Measurements from ENCODE around the gene CPLANE1. TPM values are rescaled to one million over a fixed set of nuclear protein-coding genes. Genes with fewer than 3 reads are reported as not detected.

Gene CPLANE1
- total and polyA plus RNA-seq, 10 of the 15 experiments (the other 5 are each of a cell fraction or from before 2014, with no cell fraction given): 1.7 to 14.8 (median 6.7) TPM

DNA sequence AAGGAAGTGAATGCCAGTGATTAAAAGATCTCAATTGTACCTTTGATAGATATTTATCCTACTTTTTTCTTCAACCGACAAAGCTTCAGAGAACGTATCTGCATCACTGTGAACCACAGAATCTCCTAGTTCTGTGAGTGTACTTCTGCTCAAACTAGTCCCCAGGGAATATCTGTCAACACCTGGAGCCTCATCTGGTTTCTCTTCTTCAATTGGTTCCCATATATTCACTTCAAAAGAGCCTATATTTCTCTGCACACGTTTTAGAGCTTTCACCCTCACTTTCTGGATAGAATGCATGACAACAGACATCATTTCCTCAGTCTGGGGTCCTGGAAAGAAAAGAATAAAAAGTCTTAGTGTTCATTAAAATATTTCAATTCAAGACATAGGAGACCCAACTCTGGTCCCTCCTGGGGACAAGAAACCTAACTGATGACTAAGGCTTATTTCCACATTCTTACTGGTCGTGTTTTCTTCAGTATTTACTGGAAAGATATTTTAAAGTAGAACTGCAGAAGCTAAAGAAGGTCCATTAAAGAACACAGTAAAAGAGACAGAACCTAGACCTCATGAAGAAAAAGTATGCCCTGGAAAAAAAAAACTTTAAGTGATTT, 64.3 kb downstream of the CPLANE1 start (continued):
- no peak for TF ChIP-seq PRDM15 (CRISPR knock-in tag; IDR thresholded peaks at IDR 0.05)
- no peak for TF ChIP-seq CBX5 (IDR thresholded peaks at IDR 0.05; ENCODE audit: low read depth)
- TF ChIP-seq SIN3A (IDR thresholded peaks at IDR 0.05; ENCODE audit: low read depth, low read length): no peak
- no peak for TF ChIP-seq CUX1 (IDR thresholded peaks at IDR 0.05; ENCODE audit: insufficient replicate concordance, low read depth, low read length)
- TF ChIP-seq, protein P1, sequence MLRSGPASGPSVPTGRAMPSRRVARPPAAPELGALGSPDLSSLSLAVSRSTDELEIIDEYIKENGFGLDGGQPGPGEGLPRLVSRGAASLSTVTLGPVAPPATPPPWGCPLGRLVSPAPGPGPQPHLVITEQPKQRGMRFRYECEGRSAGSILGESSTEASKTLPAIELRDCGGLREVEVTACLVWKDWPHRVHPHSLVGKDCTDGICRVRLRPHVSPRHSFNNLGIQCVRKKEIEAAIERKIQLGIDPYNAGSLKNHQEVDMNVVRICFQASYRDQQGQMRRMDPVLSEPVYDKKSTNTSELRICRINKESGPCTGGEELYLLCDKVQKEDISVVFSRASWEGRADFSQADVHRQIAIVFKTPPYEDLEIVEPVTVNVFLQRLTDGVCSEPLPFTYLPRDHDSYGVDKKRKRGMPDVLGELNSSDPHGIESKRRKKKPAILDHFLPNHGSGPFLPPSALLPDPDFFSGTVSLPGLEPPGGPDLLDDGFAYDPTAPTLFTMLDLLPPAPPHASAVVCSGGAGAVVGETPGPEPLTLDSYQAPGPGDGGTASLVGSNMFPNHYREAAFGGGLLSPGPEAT (IDR thresholded peaks at IDR 0.05; ENCODE audit: low read depth): peak; percentile 69
- peak; percentile 70 for TF ChIP-seq IKZF1 (conservative IDR thresholded peaks at IDR 0.05)
- peak; percentile 73 for TF ChIP-seq ZNF24 (IDR thresholded peaks at IDR 0.05)
- TF ChIP-seq EED (IDR thresholded peaks at IDR 0.05; ENCODE audit: low read depth): no peak
- no peak for TF ChIP-seq STAT1 (conservative IDR thresholded peaks at IDR 0.05)
- TF ChIP-seq MEF2B (IDR thresholded peaks at IDR 0.05; ENCODE audit: partially characterized antibody, poor library complexity, severe bottlenecking): peak; percentile 99
- no peak for TF ChIP-seq HDAC6 (IDR thresholded peaks at IDR 0.05; ENCODE audit: unreplicated experiment)
- TF ChIP-seq MTA2 (IDR thresholded peaks at IDR 0.05; ENCODE audit: low read depth): peak; percentile 84
- no peak for TF ChIP-seq RFX5 (IDR thresholded peaks at IDR 0.05; ENCODE audit: low read depth, low read length)
- 0 out of 2 replicates have a peak, but pooled peaks have one; percentile 29 for TF ChIP-seq NFIC (IDR thresholded peaks at IDR 0.05; ENCODE audit: low read depth, low read length)
- TF ChIP-seq CREB1 (IDR thresholded peaks at IDR 0.05; ENCODE audit: low read depth): no peak
- 0 out of 2 replicates have a peak, but pooled peaks have one; percentile 34 for TF ChIP-seq TCF12 (IDR thresholded peaks at IDR 0.05; ENCODE audit: low read depth, low read length)
- TF ChIP-seq, protein P2, sequence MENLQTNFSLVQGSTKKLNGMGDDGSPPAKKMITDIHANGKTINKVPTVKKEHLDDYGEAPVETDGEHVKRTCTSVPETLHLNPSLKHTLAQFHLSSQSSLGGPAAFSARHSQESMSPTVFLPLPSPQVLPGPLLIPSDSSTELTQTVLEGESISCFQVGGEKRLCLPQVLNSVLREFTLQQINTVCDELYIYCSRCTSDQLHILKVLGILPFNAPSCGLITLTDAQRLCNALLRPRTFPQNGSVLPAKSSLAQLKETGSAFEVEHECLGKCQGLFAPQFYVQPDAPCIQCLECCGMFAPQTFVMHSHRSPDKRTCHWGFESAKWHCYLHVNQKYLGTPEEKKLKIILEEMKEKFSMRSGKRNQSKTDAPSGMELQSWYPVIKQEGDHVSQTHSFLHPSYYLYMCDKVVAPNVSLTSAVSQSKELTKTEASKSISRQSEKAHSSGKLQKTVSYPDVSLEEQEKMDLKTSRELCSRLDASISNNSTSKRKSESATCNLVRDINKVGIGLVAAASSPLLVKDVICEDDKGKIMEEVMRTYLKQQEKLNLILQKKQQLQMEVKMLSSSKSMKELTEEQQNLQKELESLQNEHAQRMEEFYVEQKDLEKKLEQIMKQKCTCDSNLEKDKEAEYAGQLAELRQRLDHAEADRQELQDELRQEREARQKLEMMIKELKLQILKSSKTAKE (IDR thresholded peaks at IDR 0.05; ENCODE audit: low read depth, poor library complexity, severe bottlenecking): peak; percentile 28
- TF ChIP-seq NRF1 (conservative IDR thresholded peaks at IDR 0.05; ENCODE audit: low read depth, low read length): no peak
